Measurements from ENCODE around the gene DCHS2.

The DCHS2 gene

GRCh38 chr4:154435895-154436294 is 55.7 kb downstream of the DCHS2 start:
- no peak overlapping the region for H3K9ac ChIP-seq (ENCODE audit: low read length)
- H3K36me3 ChIP-seq (ENCODE audit: insufficient read depth, low read length): no peaks in the 10 kb centered on the region
- H3K27ac ChIP-seq (ENCODE audit: low read depth, low read length, poor library complexity, severe bottlenecking): no peak overlapping the region
- H3K4me1 ChIP-seq (ENCODE audit: insufficient read depth, low read length, severe bottlenecking): no peaks in the 10 kb centered on the region
- H3K9me2 ChIP-seq (ENCODE audit: low read depth, low read length): no peaks in the 10 kb centered on the region
- no peaks in the 10 kb centered on the region for H3F3A ChIP-seq (ENCODE audit: insufficient read depth, low read length)
- H4K20me1 ChIP-seq (ENCODE audit: insufficient read depth, low read length): no peaks in the 10 kb centered on the region
- H3K79me2 ChIP-seq (ENCODE audit: insufficient read depth, low read length): no peaks in the 10 kb centered on the region
- no peak overlapping the region for H2AFZ ChIP-seq (ENCODE audit: low read length)
- H3K4me3 ChIP-seq (ENCODE audit: low read depth, low read length, poor library complexity, severe bottlenecking): no peak overlapping the region
- H3K27me3 ChIP-seq (ENCODE audit: insufficient read depth, low read length): no peaks in the 10 kb centered on the region
- no peak overlapping the region for H3K4me2 ChIP-seq (ENCODE audit: low read length)
- TF ChIP-seq EZH2 (IDR thresholded peaks at IDR 0.05; ENCODE audit: borderline replicate concordance, low read length): no peak
- H3K9me3 ChIP-seq (ENCODE audit: low read length): no peaks in the 10 kb centered on the region

GRCh38 chr4:154433543-154433942 is 58.1 kb downstream of the DCHS2 start:
- no peaks in the 10 kb centered on the region for H3K4me1 ChIP-seq (ENCODE audit: insufficient read depth, low read length, severe bottlenecking)
- no peak overlapping the region for H2AFZ ChIP-seq (ENCODE audit: low read length)
- no peaks in the 10 kb centered on the region for H3K27me3 ChIP-seq (ENCODE audit: insufficient read depth, low read length)
- no peak overlapping the region for H3K4me2 ChIP-seq (ENCODE audit: low read length)
- no peaks in the 10 kb centered on the region for H3K9me3 ChIP-seq (ENCODE audit: low read length)
- H3F3A ChIP-seq (ENCODE audit: insufficient read depth, low read length): no peaks in the 10 kb centered on the region
- H3K27ac ChIP-seq (ENCODE audit: low read depth, low read length, poor library complexity, severe bottlenecking): no peak overlapping the region
- no peaks in the 10 kb centered on the region for H4K20me1 ChIP-seq (ENCODE audit: insufficient read depth, low read length)
- H3K9ac ChIP-seq (ENCODE audit: low read length): no peak overlapping the region
- no peak for TF ChIP-seq EZH2 (IDR thresholded peaks at IDR 0.05; ENCODE audit: borderline replicate concordance, low read length)
- TF ChIP-seq CTCF (IDR thresholded peaks at IDR 0.05; ENCODE audit: low read length): no peak
- no peaks in the 10 kb centered on the region for H3K36me3 ChIP-seq (ENCODE audit: insufficient read depth, low read length)
- no peaks in the 10 kb centered on the region for H3K9me2 ChIP-seq (ENCODE audit: low read depth, low read length)
- no peak overlapping the region for H3K4me3 ChIP-seq (ENCODE audit: low read depth, low read length, poor library complexity, severe bottlenecking)
- no peaks in the 10 kb centered on the region for H3K79me2 ChIP-seq (ENCODE audit: insufficient read depth, low read length)

- Histone ChIP-seq H3F3A (ENCODE audit: insufficient read depth, low read length) (no peaks in the 10 kb centered on the region), H3K79me2 (ENCODE audit: insufficient read depth, low read length) (no peaks in the 10 kb centered on the region), H3K4me1 (ENCODE audit: insufficient read depth, low read length, severe bottlenecking) (no peaks in the 10 kb centered on the region), H3K27me3 (ENCODE audit: insufficient read depth, low read length) (no peaks in the 10 kb centered on the region), H3K27ac (ENCODE audit: low read depth, low read length, poor library complexity, severe bottlenecking) (no peak overlapping the region), H3K9me2 (ENCODE audit: low read depth, low read length) (no peaks in the 10 kb centered on the region), H3K9me3 (ENCODE audit: low read length) (no peaks in the 10 kb centered on the region), H3K36me3 (ENCODE audit: insufficient read depth, low read length) (no peaks in the 10 kb centered on the region), H3K4me3 (ENCODE audit: low read depth, low read length, poor library complexity, severe bottlenecking) (no peak overlapping the region), H2AFZ (ENCODE audit: low read length) (no peak overlapping the region), H3K9ac (ENCODE audit: low read length) (no peak overlapping the region), H3K4me2 (ENCODE audit: low read length) (no peak overlapping the region), H4K20me1 (ENCODE audit: insufficient read depth, low read length) (no peaks in the 10 kb centered on the region)
- TF ChIP-seq CTCF (IDR thresholded peaks at IDR 0.05; ENCODE audit: low read length) (no peak), EZH2 (IDR thresholded peaks at IDR 0.05; ENCODE audit: borderline replicate concordance, low read length) (no peak)
Observed at GRCh38 chr4:154429176-154429575, 62.4 kb downstream of the DCHS2 start.

- Histone ChIP-seq H3K36me3 (ENCODE audit: insufficient read depth, low read length) (no peaks in the 10 kb centered on the region), H3K9me2 (ENCODE audit: low read depth, low read length) (no peaks in the 10 kb centered on the region), H4K20me1 (ENCODE audit: insufficient read depth, low read length) (no peaks in the 10 kb centered on the region), H3K4me3 (ENCODE audit: low read depth, low read length, poor library complexity, severe bottlenecking) (no peak overlapping the region), H2AFZ (ENCODE audit: low read length) (no peak overlapping the region), H3K27me3 (ENCODE audit: insufficient read depth, low read length) (no peaks in the 10 kb centered on the region), H3K4me1 (ENCODE audit: insufficient read depth, low read length, severe bottlenecking) (no peaks in the 10 kb centered on the region), H3K27ac (ENCODE audit: low read depth, low read length, poor library complexity, severe bottlenecking) (no peak overlapping the region), H3F3A (ENCODE audit: insufficient read depth, low read length) (no peaks in the 10 kb centered on the region), H3K9me3 (ENCODE audit: low read length) (no peaks in the 10 kb centered on the region), H3K79me2 (ENCODE audit: insufficient read depth, low read length) (no peaks in the 10 kb centered on the region), H3K4me2 (ENCODE audit: low read length) (no peak overlapping the region), H3K9ac (ENCODE audit: low read length) (no peak overlapping the region)
- TF ChIP-seq CTCF (IDR thresholded peaks at IDR 0.05; ENCODE audit: low read length) (no peak), EZH2 (IDR thresholded peaks at IDR 0.05; ENCODE audit: borderline replicate concordance, low read length) (no peak)
Observed at GRCh38 chr4:154427149-154427548, 64.5 kb downstream of the DCHS2 start.
